ENCODE data around the gene RAD51D.

RAD51D gene

DNA sequence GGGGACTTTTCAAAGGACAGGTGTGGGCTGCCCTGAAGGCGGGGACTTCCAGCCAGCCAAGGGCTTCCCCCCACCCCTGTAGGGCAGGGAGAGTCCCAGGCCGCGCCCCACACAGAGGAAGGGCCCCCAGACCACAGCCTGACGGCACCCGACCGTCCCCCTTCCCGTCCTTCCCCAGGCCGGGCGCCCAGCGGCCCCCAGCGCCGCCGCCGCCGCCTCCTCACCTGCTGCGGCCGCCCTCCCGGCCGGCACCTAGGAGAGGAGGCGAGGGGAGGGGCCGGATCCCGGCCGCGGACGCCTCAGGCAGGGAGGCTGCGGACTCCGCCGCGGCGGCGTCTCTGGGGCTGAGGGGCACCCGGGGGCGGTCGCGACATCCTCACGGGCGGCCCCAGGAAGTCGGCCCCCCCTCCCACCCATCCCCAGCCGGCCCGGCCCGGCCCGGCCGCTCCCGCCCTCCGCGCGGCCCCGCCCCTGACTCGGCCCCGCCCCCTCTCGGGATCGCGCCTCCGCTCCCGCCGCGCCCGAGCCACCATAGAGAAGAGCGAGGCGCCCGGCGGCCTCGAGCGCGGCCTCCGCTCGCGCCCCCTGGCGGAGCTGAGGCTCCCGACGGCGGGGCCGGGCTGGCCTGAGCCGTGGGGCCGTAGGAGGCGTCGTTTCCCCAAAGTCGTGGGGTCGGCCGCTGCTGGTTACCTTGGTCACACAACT lies 30.6 kb downstream of the RAD51D start:
- Histone ChIP-seq H3K36me3 (ENCODE audit: control insufficient read depth, insufficient read depth, low read length, severe bottlenecking) (no peaks in the 10 kb centered on the region), H3K9ac (ENCODE audit: low read length) (peak overlapping the region; percentile 83), H3K27me3 (replicated peaks; ENCODE audit: control insufficient read depth, insufficient read depth, low read length) (no peaks in the 10 kb centered on the region), H3K4me1 (ENCODE audit: control insufficient read depth, insufficient read depth, low read length) (peaks cover 17% of the 10 kb centered on the region), H3K9me3 (ENCODE audit: control insufficient read depth, low read length) (no peaks in the 10 kb centered on the region), H3K4me3 (ENCODE audit: low read length) (peak overlapping the region; percentile 85)
- peak; percentile 96 for DNase-seq (ENCODE audit: low read depth)

DNA sequence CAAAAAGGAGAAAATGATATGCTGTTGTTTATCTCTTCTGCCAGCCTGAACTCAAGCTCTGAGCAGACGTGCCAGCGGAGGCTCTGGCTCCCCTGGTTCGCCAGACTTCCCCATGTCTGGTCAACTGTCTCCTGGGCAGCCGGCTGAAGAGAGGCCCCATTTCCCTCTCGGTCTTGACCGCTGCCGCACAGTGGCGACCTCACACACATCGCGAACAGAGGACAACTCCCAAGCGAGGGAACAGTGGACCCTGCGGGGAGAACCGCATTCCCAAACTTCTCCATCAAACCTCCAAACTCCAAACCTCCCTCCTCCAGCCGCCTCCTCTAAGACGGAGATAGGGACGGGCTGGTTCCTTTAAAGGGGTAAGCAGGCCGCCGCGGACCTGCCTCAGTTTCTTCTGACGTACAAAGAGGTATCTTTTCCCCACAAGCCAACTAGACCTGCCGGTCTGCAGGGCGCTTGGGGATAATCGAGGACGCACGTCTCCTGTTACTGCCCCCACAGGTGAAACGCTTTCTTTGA lies 31.2 kb downstream of the RAD51D start:
- Histone ChIP-seq H3K36me3 (ENCODE audit: control insufficient read depth, insufficient read depth, low read length, severe bottlenecking) (no peaks in the 10 kb centered on the region), H3K9ac (ENCODE audit: low read length) (peak overlapping the region; percentile 83), H3K9me3 (ENCODE audit: control insufficient read depth, low read length) (no peaks in the 10 kb centered on the region), H3K4me3 (ENCODE audit: low read length) (peak overlapping the region; percentile 85), H3K27me3 (replicated peaks; ENCODE audit: control insufficient read depth, insufficient read depth, low read length) (no peaks in the 10 kb centered on the region), H3K4me1 (ENCODE audit: control insufficient read depth, insufficient read depth, low read length) (peaks cover 17% of the 10 kb centered on the region)
- DNase-seq (ENCODE audit: low read depth), result peak; percentile 83

DNA sequence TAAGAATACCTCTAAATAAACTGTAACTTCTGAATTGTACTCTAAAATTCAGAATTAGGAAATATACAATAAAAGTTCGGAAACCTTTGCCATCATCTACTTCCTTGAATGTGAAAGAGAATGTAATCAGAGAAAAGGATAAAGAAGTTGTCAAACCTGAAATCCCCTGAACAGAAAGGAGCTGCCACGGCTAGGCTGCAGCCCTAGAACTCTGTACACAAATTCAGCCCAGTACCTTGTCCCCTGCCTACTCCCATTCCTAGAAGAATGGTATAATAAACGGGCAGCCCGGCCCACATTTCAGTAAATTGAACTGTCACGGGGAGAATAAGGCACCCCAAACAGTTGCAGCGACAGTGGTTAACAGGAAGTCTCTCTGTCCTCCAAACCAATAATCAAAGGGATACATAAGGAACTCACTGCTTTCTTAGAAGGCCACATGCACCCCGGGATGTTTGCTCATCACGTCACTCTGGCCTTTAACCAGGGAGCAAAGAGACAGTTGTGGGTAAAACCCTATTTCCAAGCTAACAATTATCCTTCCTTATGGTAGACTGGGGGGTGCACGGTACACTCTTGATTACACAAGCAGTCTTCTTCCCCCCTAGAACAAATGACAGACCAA lies 31.8 kb downstream of the RAD51D start:
- Histone ChIP-seq H3K9me3 (ENCODE audit: control insufficient read depth, low read length) (no peaks in the 10 kb centered on the region), H3K4me3 (ENCODE audit: low read length) (peak overlapping the region; percentile 85), H3K4me1 (ENCODE audit: control insufficient read depth, insufficient read depth, low read length) (peaks cover 17% of the 10 kb centered on the region), H3K9ac (ENCODE audit: low read length) (peak overlapping the region; percentile 83), H3K36me3 (ENCODE audit: control insufficient read depth, insufficient read depth, low read length, severe bottlenecking) (no peaks in the 10 kb centered on the region), H3K27me3 (replicated peaks; ENCODE audit: control insufficient read depth, insufficient read depth, low read length) (no peaks in the 10 kb centered on the region)
- DNase-seq (ENCODE audit: low read depth), result no peak

DNA sequence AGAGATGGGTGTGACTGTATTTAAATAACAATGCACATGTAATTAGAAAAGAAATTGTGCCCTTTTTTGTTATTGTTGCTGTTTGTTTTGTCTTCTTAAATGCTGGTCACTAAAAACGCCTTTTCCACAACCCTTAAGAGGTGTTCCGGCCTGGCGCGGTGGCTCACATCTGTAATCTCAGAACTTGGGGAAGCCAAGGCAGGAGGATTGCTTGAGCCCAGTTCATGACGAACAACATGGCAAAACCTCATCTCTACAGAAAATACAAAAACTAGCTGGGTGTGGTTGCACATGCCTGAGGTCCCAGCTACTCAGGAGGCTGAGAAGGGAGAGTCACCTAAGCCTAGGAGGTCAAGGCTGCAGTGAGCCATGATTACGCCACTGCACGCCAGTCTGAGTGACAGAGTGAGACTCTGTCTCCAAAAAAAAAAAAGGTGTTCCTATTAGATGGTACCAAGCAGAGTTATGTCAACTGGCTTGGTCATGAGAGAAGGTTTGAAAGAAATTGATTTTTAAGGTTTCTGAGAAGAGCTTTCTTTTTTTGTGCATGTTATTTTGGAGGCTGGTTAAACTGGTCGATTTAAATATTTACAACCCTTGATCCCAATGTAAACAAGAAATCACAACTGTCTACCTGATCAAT lies 32.6 kb downstream of the RAD51D start:
- H3K4me1 ChIP-seq (ENCODE audit: control insufficient read depth, insufficient read depth, low read length), result peaks cover 24% of the 10 kb centered on the region
- no peak overlapping the region for H3K4me3 ChIP-seq (ENCODE audit: low read length)
- H3K9ac ChIP-seq (ENCODE audit: low read length), result no peak overlapping the region
- no peak for DNase-seq (ENCODE audit: low read depth)
- no peaks in the 10 kb centered on the region for H3K27me3 ChIP-seq (replicated peaks; ENCODE audit: control insufficient read depth, insufficient read depth, low read length)
- no peaks in the 10 kb centered on the region for H3K36me3 ChIP-seq (ENCODE audit: control insufficient read depth, insufficient read depth, low read length, severe bottlenecking)
- H3K9me3 ChIP-seq (ENCODE audit: control insufficient read depth, low read length), result no peaks in the 10 kb centered on the region

DNA sequence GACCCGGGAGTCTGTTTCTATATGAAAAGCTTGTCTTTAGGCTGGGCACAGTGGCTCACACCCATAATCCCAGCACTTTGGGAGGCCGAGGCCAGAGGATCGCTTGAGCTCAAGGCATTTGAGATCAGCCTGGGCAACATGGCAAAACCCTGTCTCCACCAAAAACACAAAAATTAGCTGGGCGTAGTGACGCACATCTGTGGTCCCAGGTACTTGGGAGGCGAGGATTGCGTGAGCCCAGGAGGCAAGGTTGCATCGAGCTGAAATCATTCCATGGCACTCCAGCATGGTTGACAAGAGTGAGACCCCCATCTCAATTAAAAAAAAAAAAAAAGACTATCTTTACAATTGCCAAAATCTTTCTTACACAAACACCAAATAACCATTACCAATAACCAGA lies 33.5 kb downstream of the RAD51D start:
- H3K9me3 ChIP-seq (ENCODE audit: control insufficient read depth, low read length), result no peaks in the 10 kb centered on the region
- H3K4me1 ChIP-seq (ENCODE audit: control insufficient read depth, insufficient read depth, low read length), result peaks cover 29% of the 10 kb centered on the region
- no peak for DNase-seq (ENCODE audit: low read depth)
- H3K9ac ChIP-seq (ENCODE audit: low read length), result no peak overlapping the region
- H3K4me3 ChIP-seq (ENCODE audit: low read length), result no peak overlapping the region
- H3K27me3 ChIP-seq (replicated peaks; ENCODE audit: control insufficient read depth, insufficient read depth, low read length), result no peaks in the 10 kb centered on the region
- no peaks in the 10 kb centered on the region for H3K36me3 ChIP-seq (ENCODE audit: control insufficient read depth, insufficient read depth, low read length, severe bottlenecking)

DNA sequence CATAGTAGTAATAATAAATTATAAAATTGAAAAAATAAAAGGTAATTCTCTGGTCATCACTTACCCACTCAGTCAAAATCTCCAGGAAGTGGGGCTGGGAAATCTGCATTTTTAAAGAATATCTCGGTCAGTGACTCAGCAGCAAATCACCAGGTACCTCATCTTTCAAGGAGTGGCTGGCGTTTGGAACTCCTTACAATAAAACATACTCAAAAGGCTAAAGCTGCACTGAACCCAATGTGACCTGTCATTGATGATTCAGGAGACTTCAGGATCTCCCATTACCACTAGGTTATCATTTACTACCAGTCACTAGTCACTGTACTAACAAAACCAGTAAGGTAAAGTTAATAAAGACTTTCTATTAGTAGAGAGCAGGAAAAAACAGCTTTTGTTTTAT lies 34.7 kb downstream of the RAD51D start:
- no peak overlapping the region for H3K9ac ChIP-seq (ENCODE audit: low read length)

DNA sequence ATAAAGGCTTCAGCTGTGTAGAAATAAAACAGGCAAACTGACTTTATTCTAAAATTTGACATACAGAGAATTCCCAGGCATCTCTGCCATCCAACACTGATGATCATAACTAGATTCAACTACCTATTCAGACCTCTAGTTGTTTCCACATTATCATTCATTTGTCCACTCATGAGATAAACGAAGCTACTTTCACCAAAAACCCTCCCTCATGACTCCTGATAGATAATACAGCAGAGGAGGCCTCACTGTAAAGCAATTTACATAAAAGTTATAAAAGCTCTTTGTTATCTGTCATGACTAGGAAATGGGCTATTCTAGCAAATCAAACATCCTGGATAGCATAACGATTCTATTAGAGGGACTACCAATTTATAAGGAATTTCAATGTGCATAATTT lies 36.6 kb downstream of the RAD51D start:
- DNase-seq (ENCODE audit: low read depth), result no peak
- H3K36me3 ChIP-seq (ENCODE audit: control insufficient read depth, insufficient read depth, low read length, severe bottlenecking), result no peaks in the 10 kb centered on the region
- no peaks in the 10 kb centered on the region for H3K27me3 ChIP-seq (replicated peaks; ENCODE audit: control insufficient read depth, insufficient read depth, low read length)
- H3K9ac ChIP-seq (ENCODE audit: low read length), result no peak overlapping the region
- H3K4me3 ChIP-seq (ENCODE audit: low read length), result no peak overlapping the region
- H3K9me3 ChIP-seq (ENCODE audit: control insufficient read depth, low read length), result no peaks in the 10 kb centered on the region
- H3K4me1 ChIP-seq (ENCODE audit: control insufficient read depth, insufficient read depth, low read length), result peaks cover 17% of the 10 kb centered on the region

More for the DNA sequence above, 34.7 kb downstream of the RAD51D start:
- peaks cover 29% of the 10 kb centered on the region for H3K4me1 ChIP-seq (ENCODE audit: control insufficient read depth, insufficient read depth, low read length)
- H3K9me3 ChIP-seq (ENCODE audit: control insufficient read depth, low read length), result no peaks in the 10 kb centered on the region
- H3K36me3 ChIP-seq (ENCODE audit: control insufficient read depth, insufficient read depth, low read length, severe bottlenecking), result no peaks in the 10 kb centered on the region
- H3K4me3 ChIP-seq (ENCODE audit: low read length), result no peak overlapping the region
- H3K27me3 ChIP-seq (replicated peaks; ENCODE audit: control insufficient read depth, insufficient read depth, low read length), result no peaks in the 10 kb centered on the region
- DNase-seq (ENCODE audit: low read depth), result no peak

DNA sequence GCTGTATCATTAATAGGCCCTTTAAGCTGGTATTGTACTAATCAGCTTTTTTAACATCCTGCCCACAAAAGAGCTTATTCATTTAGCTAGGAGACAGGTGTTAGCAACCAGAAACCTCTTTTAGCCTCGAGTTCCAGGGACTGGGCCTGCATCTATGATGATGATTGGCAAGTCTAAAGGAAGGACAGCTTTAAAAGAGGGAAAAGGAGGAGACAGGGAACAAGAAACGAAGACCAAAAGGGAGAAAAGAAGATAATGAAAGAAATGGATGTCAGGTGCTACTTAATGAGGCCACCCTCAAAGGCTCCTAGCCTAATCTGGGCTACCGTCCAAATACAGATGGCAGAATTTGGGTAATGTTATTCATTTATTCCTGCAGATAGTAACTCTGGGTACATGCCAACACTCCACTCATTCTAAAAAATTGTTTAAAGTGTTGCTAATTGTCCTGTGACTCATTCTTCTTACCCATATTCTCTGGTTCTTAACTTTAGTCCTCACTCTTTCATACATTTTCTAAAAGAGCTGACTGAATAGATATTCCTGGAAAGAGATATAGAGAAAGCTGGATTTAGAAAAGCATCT lies 37.5 kb downstream of the RAD51D start:
- peaks cover 12% of the 10 kb centered on the region for H3K4me1 ChIP-seq (ENCODE audit: control insufficient read depth, insufficient read depth, low read length)
- no peak overlapping the region for H3K4me3 ChIP-seq (ENCODE audit: low read length)
- H3K9ac ChIP-seq (ENCODE audit: low read length), result no peak overlapping the region
- DNase-seq (ENCODE audit: low read depth), result peak; percentile 76
- H3K27me3 ChIP-seq (replicated peaks; ENCODE audit: control insufficient read depth, insufficient read depth, low read length), result no peaks in the 10 kb centered on the region
- H3K36me3 ChIP-seq (ENCODE audit: control insufficient read depth, insufficient read depth, low read length, severe bottlenecking), result no peaks in the 10 kb centered on the region
- H3K9me3 ChIP-seq (ENCODE audit: control insufficient read depth, low read length), result no peaks in the 10 kb centered on the region

DNA sequence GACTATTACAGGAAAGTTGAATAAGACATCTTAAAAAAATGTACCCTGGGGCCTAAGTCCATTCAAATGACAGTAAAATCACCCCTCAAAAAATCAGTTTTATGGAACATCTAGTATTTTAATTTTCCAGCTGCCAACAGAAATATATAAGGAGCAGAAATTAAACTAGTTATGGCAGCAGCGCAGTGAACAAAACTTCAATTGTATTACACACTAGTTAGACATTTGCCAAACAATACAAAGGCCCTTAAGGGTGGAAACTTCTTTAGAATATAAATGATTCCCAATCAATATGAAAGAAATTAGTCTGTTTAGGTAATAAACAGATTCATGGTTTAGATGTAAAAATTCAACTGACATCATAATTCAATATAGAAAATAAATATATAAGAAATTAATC lies 38.0 kb downstream of the RAD51D start:
- no peak for DNase-seq (ENCODE audit: low read depth)
- Histone ChIP-seq H3K9me3 (ENCODE audit: control insufficient read depth, low read length) (no peaks in the 10 kb centered on the region), H3K36me3 (ENCODE audit: control insufficient read depth, insufficient read depth, low read length, severe bottlenecking) (no peaks in the 10 kb centered on the region), H3K27me3 (replicated peaks; ENCODE audit: control insufficient read depth, insufficient read depth, low read length) (no peaks in the 10 kb centered on the region), H3K4me1 (ENCODE audit: control insufficient read depth, insufficient read depth, low read length) (peaks cover 12% of the 10 kb centered on the region), H3K9ac (ENCODE audit: low read length) (no peak overlapping the region), H3K4me3 (ENCODE audit: low read length) (no peak overlapping the region)

DNA sequence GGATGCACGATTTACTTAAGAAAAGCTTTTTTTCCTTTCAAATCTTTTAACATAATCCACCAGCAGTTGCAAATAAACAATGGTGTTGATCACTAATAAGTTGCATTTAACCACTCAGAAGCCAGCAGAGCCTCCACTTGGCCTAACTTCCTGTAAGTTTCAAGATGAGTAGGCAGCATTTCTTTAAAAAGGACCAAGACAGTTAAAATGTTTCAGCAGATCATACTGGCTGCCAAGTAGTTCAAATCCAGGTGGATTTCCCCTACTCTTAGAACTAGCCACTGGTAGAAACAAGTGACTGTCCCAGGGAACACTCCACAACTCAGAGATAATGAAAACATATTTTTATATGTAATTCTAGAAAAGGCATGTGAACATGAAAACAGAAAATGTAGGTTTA lies 39.1 kb downstream of the RAD51D start:
- Histone ChIP-seq H3K9me3 (ENCODE audit: control insufficient read depth, low read length) (no peaks in the 10 kb centered on the region), H3K27me3 (replicated peaks; ENCODE audit: control insufficient read depth, insufficient read depth, low read length) (no peaks in the 10 kb centered on the region), H3K36me3 (ENCODE audit: control insufficient read depth, insufficient read depth, low read length, severe bottlenecking) (no peaks in the 10 kb centered on the region), H3K9ac (ENCODE audit: low read length) (no peak overlapping the region), H3K4me1 (ENCODE audit: control insufficient read depth, insufficient read depth, low read length) (peaks cover 12% of the 10 kb centered on the region), H3K4me3 (ENCODE audit: low read length) (no peak overlapping the region)
- DNase-seq (ENCODE audit: low read depth), result no peak

Measured in adipocyte (in vitro differentiated cells).